Activated naive CD4-positive, alpha-beta T cell treated with anti-CD3 and anti-CD28 coated beads, Interleukin-2, amount 50 U/mL, for 16 hours (primary cell): ENCODE results near the gene ECPAS.
"Not testable (repeated sequence)": the region's sequence is repeated elsewhere in the genome, so short reads cannot be mapped to it uniquely, and the experiment has no call there.

Experiments
- DNase-seq: peaks from one replicate; pipeline ENCODE4 v3.0.0-alpha.2; 2020

ECPAS gene, protein sequence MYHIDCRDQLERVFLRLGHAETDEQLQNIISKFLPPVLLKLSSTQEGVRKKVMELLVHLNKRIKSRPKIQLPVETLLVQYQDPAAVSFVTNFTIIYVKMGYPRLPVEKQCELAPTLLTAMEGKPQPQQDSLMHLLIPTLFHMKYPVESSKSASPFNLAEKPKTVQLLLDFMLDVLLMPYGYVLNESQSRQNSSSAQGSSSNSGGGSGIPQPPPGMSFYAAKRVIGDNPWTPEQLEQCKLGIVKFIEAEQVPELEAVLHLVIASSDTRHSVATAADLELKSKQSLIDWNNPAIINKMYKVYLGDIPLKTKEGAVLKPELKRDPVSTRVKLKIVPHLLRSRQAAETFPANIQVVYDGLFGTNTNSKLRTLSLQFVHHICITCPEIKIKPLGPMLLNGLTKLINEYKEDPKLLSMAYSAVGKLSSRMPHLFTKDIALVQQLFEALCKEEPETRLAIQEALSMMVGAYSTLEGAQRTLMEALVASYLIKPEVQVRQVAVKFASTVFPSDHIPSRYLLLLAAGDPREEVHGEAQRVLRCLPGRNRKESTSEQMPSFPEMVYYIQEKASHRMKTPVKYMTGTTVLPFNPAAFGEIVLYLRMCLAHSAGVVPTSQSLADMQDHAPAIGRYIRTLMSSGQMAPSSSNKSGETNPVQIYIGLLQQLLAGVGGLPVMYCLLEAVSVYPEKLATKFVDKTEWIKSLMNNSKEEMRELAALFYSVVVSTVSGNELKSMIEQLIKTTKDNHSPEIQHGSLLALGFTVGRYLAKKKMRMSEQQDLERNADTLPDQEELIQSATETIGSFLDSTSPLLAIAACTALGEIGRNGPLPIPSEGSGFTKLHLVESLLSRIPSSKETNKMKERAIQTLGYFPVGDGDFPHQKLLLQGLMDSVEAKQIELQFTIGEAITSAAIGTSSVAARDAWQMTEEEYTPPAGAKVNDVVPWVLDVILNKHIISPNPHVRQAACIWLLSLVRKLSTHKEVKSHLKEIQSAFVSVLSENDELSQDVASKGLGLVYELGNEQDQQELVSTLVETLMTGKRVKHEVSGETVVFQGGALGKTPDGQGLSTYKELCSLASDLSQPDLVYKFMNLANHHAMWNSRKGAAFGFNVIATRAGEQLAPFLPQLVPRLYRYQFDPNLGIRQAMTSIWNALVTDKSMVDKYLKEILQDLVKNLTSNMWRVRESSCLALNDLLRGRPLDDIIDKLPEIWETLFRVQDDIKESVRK (N-terminal part only)

DNA sequence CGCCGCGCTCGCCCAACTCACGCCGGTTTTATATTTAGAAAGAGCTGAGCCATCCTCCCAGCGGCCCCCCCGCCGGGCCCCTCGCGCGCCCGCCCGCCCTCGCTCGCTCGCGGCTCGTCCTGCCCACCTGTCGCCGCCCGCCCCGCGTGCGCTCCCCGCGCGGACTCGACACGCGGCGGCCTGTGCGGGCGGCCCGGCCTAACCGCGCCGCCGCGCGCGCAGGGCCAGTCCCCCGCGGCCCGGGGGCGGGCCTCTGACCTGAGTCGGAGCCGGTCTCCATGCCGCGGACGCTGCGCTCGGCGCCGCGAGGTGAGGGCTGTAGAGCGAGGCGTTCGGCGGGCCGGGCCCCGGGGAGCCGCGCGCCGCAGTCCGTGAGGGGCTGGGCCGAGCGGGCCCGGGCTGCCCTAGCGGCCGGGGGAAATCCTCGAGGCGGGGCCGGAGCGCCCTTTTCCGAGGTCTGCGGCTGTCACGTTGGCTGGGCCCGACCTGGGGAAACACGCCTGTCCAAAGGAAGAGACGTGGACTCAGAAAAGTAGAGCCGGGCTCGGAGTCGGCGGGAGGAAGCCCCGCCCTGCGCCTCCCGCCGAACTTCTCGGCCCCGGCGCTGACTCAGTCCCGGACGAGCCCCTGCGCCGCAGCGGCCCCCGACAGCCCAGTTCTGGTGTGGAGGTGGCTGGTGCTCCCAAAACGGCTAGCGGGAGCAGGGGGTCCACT is at the start of gene ECPAS:
TSS of gene ECPAS (minus strand) at position 526 of the 714 bp plus-strand sequence. CDS start 11,465 bp downstream, outside the sequence.
- DNase-seq, result peak; percentile 71

DNA sequence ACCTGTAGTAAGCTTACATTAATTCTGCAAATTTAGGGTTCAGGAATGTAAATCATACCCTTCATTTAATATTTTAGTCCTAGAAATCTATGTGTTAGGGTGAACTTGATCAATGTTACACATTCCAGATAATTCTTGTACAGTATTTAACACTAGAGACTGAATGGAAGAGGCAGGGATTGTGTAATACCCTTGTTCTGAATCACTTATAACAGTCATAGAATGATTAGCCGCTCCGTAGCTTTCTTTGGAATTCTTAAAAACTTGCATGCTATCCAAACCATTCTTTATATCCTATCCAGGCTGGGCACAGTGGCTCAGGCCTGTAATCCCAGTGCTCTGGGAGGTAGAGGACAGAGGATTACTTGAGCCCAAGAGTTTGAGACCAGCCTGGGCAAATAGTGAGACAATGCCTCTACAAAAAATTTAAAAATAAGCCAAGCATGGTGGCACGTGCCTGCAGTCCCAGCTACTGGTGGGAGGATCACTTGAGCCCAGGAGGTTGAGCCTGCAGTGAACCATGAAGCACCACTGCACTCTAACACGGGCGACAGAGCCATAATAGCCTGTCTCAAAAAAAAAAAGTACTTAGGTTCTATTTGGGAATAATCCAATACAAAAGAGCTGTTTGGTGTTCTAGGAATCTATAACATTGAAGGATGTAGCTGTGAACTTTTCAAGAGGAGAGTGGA is 49.1 kb upstream of the ECPAS start:
- DNase-seq, result no peak

DNA sequence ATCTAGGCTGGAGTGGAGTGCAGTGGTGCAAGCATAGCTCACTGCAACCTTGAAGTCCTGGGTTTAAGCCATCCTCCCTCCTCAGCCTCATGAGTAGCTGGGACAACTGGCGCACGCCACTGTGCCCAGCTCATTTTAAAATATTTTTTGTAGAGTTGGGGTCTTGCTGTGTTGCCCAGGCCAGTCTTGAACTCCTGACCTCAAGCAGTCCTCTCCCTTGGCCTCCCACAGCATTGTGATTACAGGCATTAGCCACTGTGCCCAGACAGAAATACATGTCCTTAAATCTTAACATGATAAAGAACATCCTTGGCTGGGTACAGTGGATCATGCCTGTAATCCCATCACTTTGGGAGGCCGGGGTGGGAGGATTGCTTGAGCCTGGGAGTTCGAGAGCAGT is 47.5 kb upstream of the ECPAS start:
- no peak for DNase-seq

DNA sequence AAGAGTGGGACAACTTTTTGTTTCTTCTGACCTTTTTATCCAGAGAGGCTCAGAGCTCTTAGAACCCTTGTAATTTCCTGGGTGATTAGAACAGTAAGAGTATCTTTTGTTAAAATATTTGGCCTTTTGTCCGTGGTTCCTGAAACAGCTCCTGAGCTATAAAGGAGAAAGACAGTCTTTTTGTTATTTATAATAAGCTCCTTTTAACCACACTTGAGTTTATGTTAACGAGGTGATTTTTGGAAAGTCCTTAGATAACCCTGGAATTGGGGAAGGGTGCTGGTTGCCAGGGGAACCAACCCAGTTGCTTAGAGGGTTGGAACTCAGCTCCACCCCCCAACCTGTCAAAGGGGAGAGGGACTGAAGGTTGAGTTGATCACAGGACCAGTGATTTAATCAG is 45.6 kb upstream of the ECPAS start:
- DNase-seq, result no peak

DNA sequence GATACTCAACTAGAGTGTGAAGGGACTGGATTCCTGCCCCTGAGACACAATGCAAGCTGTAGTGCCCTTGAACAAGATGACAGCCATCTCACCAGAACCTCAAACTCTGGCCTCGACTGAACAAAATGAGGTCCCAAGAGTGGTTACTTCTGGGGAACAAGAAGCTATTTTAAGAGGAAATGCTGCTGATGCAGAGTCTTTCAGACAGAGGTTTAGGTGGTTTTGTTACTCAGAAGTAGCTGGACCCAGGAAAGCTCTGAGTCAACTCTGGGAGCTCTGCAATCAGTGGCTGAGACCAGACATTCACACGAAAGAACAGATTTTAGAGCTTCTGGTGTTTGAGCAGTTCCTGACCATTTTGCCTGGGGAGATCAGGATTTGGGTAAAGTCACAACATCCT is 43.2 kb upstream of the ECPAS start:
- no peak for DNase-seq

DNA sequence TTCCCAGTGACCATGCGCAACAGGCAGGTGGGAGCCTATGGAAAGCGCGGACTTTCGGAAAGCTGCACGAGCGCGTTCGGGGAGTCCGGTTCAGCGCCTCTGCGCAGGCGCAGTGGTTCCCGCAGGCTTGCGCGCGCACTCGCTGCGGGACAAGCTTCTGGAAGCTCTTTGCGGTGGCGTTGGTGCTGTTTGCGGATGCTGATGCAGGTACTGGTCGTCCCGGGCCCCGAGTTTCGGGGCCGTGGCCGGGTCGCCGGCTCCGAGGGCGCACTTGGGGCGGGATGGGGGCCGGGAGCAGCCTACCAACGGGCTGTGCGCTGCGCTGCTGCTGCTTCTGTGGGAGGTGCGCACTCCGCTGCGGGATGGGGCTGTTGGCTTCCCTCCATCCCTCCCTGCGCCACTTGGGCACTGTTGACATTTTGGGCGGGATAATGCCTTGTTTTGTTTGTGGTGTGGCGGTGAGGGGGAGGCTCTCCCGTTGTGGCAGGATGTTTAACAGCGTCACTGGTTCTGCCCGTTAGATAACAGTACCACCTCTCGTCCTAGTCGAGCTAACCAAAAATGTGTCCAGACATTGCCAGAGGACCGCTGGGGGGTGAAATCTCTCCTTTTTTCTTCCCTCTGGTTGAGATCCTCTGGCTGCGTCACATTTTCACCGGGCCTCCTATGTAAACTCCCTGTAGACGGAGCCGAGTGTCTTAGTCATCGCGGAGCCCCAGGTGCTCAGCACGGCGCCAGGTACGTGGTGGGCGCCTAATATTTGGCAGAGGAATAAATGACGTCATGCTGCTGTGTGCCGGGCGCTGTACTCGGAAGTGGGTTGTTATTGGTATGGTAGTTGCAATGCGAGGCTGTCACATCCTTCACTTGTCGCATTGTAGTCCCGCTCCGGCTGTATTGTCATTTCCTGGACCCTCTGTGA is 41.1 kb upstream of the ECPAS start, which contains the start of gene ZNF483:
TSS of gene ZNF483 (plus strand) at position 124 of the 922 bp plus-strand sequence. CDS start 2,217 bp downstream, outside the sequence.
- peak; percentile 70 for DNase-seq

DNA sequence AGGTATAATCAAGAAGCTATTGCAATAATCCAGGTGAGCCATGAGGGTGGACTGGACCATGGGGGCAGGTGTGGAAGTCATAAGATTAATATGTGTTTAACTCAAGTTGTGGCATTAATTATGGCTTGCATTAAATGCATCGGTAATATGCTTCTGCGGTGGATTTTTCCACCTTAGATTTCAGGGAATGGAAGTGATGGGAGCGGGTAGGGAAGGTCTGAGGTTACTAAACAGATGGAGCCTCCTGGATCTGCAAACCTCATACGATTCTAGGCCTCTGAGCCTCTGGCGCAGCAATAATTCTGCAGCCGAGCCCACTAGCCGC is 40.5 kb upstream of the ECPAS start:
- DNase-seq, result no peak

DNA sequence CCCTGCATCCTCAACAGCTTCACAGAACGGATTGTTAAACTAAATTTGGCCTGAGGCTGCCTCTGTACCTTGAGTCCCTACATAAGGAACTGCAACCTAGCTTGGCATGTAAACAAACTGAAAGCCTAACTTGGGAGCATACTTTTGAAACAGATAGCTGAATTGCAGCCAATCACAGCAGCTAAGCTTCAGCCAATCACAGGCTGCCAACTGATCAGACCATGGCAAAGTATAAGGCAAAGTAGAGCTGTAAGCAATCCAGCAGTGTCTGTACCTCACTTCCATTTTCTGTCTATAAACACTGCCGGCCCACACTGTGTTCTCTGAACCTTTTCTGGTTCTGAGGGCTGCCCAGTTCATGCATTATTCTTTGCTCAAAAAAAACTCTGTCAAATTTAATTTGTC is 31.9 kb upstream of the ECPAS start:
- no peak for DNase-seq

DNA sequence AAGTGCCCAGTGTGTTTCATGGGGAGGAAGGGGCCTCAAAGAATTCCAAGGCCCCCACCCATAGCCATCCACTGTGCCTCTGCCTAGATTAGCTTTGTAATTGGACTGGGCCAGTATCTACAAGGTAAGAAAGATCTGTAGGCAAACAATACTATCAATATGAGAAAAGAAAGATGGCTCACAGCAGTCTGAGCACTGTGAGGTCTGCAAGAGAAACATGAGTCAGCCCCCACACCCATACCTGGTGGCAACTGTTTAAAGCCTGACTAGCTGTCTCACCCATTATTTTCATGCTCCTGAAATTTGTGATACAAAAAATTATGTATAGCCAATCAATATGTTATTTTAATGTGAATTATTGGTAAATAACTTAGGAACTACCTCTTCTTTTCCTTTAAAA is 30.8 kb upstream of the ECPAS start:
- no peak for DNase-seq

DNA sequence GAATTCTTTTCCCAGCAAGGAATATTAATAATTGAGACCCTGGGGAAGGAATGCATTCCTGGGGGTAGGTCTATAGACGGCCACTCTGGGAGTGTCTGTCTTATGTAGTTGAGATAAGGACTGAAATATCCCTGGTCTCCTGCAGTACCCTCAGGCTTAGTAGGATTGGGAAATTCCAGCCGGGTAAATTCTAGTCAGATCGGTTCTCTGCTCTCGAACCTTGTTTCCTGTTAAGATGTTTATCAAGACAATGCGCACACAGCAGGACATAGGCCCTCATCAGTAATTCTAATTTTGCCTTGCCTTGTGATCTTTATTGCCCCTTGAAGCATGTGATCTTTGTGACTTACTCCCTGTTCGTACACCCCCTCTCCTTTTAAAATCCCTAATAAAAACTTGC is 27.4 kb upstream of the ECPAS start:
- not testable (repeated sequence) for DNase-seq

DNA sequence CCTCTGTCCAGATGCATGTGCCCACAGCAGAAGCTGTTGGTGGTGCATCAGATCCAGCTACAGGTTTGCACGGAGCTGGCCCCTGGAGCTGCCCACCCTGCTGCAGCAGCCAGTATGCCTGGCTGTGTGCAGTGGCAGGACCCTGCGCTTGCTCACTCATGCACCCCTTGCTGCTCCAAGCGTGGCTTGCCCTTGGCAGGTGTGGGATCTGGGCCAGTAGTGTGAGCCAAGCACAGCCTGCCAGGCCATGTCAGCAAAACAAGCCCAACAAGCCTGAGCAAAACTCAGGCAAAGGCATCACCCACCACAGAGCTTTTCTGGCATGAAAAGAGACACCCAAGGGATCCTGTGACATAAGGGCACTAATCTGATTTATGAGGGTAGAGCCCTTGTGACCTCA is 18.3 kb upstream of the ECPAS start:
- no peak for DNase-seq

DNA sequence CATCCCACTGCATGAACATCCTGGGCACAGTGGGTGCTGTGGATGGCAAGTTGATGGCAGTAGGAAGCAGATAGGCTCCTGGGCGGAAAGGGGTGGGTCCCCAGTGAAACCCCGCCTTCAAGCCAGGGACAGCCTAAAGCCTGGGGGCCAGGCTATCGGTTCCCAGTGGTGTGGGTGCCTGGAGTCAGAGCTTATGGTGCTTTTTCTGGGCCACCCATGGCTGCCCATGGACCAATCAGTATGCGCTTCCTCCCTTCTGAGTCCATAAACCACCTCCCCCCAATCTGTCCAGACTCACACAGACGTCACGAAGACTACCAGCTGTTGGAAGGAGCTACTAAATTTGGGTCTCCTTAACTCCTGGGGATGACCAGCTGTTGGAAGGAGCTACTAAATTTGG is 17.5 kb upstream of the ECPAS start:
- DNase-seq, result no peak

DNA sequence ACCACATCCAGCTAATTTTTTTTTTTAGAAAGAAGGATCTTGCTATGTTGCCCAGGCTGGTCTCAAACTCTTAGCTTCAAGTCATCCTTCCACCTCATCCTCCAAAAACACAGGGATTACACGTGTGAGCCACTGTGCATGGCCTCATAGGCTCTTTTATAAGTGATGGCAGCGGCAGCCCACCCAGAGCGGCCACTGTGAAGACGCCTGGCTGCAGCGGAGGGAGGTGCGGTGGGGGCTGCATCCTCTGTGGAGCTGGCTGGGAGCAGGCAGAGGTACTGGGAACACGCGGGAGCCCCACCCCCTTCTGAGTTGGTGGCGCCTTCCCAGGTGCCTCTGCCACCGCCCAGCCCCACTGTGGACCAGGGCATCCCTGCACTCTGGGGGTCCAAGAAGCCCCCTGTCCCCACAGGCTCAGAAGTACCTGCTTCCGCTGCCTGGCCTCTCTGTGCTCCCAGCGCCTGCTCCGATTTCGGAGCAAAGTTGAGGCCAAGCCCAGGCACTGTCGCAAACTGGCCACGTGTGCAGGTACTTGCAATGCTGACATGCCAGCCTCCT is 16.9 kb upstream of the ECPAS start:
- DNase-seq, result no peak

DNA sequence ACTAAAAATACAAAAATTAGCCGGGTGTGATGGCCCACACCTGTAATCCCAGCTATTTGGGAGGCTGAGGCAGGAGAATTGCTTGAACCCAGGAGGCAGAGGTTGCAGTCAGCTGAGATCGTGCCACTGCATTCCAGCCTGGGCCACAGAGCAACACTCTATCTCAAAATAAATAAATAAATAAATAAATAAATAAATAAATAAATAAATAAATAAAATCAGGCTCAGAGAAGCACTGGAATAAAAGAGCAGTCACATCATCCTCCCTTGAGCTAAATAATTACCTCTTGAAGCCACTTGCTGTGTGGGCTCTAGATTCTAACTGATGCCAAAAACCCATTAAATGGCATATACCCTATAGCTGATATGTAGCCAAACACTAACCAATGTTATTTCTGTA is 13.0 kb upstream of the ECPAS start:
- DNase-seq, result not testable (repeated sequence)

DNA sequence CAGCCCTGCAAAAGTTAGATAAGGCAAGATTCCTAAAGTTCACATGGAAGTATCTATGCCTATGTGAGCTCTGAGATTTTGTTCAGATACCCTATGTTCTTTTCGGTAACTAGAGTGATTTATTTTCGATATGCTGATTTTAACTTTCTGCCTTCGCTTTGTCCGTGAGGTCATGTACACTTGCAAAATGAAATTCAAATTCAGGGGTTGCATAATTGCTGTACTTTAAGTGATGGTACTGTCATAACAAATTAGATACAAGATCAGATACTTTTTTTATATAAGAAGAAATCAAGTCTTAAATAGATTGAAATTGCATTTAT is 350 bp upstream of the ECPAS start:
- DNase-seq, result no peak

DNA sequence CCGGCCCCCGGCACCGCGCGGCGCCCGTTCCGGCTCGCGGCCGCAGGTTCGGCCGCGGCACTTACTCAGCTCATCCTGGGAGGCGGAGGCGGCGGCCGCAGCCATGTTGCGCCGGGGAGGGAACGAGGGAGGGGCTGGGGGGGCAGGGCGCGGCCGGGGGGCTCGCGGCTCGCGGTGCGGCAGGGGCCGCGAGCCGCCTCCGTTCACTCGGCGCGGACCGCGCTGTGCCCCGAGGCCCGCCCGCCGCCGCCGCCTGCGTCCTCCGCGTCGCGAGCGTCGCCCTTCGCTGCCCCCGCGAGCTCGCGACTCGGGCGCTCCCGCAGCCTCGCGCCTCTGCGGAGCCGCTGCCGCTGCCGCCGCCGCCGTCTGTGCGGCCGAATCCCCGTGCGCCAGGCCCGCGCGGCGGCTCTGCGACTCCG is 735 bp downstream of the ECPAS start:
- DNase-seq, result peak; percentile 57

DNA sequence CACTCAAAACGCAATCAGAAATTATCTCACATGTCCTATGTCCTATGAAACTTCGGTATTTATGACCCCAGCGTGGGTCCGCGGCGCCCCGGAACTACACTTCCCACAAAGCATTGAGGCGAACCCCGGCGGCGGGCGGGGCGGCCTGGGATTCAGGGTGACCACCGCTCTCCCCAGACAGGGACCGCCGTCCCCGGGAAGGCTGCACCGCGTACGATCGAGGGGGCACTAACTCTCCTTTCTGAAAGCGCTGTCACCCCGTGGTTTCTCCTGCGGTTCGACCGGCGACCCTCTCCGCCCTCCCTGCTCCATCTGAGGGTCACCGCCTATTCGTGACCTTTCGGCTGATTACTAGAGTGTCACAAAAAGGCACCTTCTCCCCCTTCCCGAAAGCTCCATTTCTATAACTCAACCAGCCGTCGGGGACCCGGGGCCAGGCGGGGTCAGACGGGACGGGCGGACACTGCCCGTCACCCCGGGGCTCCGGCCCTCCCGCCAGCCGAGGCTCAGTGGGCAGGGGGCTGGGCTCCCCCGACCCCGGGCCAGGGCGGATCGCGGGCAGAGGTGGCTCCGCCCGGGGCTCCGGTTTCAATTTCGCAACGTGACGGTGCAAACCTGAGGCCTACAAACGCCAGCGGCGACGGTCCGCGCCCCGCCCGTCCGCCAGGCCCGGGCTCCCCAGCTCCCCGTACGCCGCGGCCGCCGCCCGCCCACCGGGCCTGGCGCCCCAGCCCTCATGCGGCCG is 1.3 kb downstream of the ECPAS start:
- DNase-seq, result peak; percentile 66

DNA sequence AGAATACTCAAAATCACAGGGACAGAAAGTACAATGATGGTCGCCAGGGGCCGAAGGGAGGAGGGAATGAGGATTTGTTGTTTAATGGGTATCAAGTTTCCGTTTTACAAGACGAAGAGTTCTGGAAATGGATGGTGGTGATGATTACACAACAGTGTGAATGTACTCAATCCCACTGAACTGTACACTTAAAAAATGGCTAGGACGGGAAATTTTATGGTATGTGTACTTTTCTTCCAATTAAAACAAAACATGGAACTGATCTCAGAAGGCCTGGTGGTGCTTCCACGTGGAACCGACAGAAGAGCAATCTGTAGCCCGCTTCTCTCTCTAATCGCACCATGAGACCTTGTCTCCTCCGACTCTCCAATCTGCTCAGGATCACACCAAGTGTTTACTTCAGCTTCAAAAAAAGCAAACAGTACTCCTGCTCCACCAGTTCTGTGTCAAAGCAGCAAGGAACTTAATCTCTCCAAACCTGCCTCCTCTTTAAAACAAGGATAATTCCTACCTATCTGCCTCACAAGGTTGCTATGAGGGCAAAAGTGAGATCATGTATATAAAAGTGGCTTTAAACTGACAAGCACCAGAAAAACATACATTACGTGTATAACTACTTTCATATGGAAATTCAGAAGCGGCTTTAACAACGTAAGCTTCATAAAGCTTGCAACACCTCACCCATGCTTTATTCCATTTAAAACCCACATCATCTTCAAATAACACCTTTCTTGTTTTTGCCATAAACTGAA is 2.1 kb downstream of the ECPAS start:
- DNase-seq, result no peak

DNA sequence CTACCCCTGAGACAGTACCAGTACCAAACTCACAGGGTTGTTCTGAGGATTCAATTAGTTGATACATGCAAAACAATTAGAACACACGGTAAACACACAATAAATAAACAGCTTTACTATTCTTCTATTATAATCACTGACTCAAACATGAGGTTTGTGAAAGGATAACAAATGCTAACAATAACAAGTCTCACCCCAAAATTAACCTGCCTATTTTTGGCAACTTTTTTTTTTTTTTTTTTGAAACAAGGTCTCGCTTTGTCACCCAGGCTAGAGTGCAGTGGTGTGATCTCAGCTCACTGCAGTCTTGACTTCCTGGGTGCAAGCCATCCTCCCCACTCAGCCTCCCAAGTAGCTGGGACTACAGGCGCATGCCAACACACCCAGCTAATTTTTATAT is 6.5 kb downstream of the ECPAS start:
- DNase-seq, result no peak
